DOHH2 (cell line): Measurements from ENCODE around the gene KCNG1.
A peak's percentile ranks its signal among the peaks of the same experiment; 100 is the strongest.

Source experiments
- CTCF ChIP-seq: fragments of 200-600 bp; sonication (generic); IDR thresholded peaks from one replicate; pipeline ENCODE4 v1.5.1; 2014; ENCODE audit warnings: antibody characterized with exemption, mild to moderate bottlenecking, low read depth, low read length; ENCODE audit not compliant: poor library complexity, severe bottlenecking
- EZH2phosphoT487 ChIP-seq: fragments of 200-600 bp; sonication (generic); IDR thresholded peaks from 2 replicates; pipeline ENCODE4 v1.6.1; 2017; ENCODE audit warnings: borderline replicate concordance, mild to moderate bottlenecking, antibody characterized with exemption, low read length, moderate library complexity, mixed read lengths

GRCh38 chr20:50992733-50993457 lies 30.0 kb downstream of the KCNG1 start:
- TF ChIP-seq CTCF (peak; percentile 88), EZH2phosphoT487 (no peak)
